ENCODE results near the gene ADAM23.

Gene ADAM23

DNA sequence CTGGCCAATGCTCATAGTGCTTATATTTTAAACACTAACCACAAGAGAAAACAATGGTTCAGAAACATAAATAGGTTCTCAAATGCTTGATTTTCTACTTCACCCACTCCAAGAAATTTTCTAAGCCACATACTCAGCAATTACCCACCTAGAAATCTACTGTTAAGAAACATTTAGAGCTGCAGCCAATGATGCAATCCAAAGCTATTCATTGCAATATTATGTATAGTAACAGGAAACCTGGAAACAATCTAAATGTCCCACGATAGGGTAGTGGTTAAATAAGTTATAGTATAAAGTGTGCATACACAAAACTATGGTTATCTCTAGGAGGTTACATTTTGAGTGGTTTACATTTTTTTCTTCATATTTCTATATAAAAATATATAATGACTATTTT is 204.7 kb downstream of the ADAM23 start:
- H3K9me2 ChIP-seq (replicated peaks; ENCODE audit: control insufficient read depth, low read length) = no peaks in the 10 kb centered on the region
- H3K9me3 ChIP-seq (ENCODE audit: control insufficient read depth, insufficient read depth, low read length) = no peaks in the 10 kb centered on the region
- H4K20me1 ChIP-seq (ENCODE audit: control insufficient read depth, insufficient read depth, low read depth, low read length) = no peaks in the 10 kb centered on the region
- no peaks in the 10 kb centered on the region for H3K4me1 ChIP-seq (ENCODE audit: control insufficient read depth, low read length)
- no peak overlapping the region for H3K4me3 ChIP-seq (ENCODE audit: low read length)
- H3K27me3 ChIP-seq (ENCODE audit: control insufficient read depth, low read length) = no peaks in the 10 kb centered on the region
- no peaks in the 10 kb centered on the region for H3F3A ChIP-seq (ENCODE audit: control insufficient read depth, insufficient read depth)
- TF ChIP-seq, protein P1, sequence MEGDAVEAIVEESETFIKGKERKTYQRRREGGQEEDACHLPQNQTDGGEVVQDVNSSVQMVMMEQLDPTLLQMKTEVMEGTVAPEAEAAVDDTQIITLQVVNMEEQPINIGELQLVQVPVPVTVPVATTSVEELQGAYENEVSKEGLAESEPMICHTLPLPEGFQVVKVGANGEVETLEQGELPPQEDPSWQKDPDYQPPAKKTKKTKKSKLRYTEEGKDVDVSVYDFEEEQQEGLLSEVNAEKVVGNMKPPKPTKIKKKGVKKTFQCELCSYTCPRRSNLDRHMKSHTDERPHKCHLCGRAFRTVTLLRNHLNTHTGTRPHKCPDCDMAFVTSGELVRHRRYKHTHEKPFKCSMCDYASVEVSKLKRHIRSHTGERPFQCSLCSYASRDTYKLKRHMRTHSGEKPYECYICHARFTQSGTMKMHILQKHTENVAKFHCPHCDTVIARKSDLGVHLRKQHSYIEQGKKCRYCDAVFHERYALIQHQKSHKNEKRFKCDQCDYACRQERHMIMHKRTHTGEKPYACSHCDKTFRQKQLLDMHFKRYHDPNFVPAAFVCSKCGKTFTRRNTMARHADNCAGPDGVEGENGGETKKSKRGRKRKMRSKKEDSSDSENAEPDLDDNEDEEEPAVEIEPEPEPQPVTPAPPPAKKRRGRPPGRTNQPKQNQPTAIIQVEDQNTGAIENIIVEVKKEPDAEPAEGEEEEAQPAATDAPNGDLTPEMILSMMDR (IDR thresholded peaks at IDR 0.05; ENCODE audit: low read depth, low read length, poor library complexity, severe bottlenecking) = no peak
- no peak for TF ChIP-seq EZH2phosphoT487 (IDR thresholded peaks at IDR 0.05; ENCODE audit: borderline replicate concordance, low read length)
- no peak overlapping the region for H3K27ac ChIP-seq (ENCODE audit: low read depth, low read length)
- H3K36me3 ChIP-seq (ENCODE audit: control insufficient read depth, low read length) = no peaks in the 10 kb centered on the region
- H3K79me2 ChIP-seq (ENCODE audit: control insufficient read depth, low read length) = no peaks in the 10 kb centered on the region
- H3K4me2 ChIP-seq (ENCODE audit: low read length) = no peak overlapping the region

DNA sequence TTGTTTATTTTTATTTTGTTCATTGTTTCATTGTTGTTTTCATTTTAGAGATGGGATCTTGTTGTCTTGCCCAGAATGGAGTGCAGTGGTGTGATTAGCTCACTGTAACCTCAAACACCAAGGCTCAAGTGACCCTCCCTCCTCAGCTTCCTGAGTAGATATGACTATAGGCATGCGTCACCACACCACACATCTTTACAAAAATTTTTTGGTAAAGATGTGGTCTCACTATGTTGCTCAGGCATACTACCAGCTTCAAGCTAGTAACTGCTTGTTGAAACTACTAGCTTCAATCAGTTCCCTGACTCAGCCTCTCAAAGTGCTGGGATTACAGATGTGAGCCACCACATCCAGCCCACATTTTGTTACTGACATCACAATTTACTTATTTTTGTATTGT is 213.8 kb downstream of the ADAM23 start:
- Histone ChIP-seq H3K27ac (ENCODE audit: low read depth, low read length) (no peak overlapping the region), H3K79me2 (ENCODE audit: control insufficient read depth, low read length) (no peaks in the 10 kb centered on the region), H4K20me1 (ENCODE audit: control insufficient read depth, insufficient read depth, low read depth, low read length) (no peaks in the 10 kb centered on the region), H3K36me3 (ENCODE audit: control insufficient read depth, low read length) (no peaks in the 10 kb centered on the region), H3K9me2 (replicated peaks; ENCODE audit: control insufficient read depth, low read length) (no peaks in the 10 kb centered on the region), H3K27me3 (ENCODE audit: control insufficient read depth, low read length) (no peaks in the 10 kb centered on the region), H3K9me3 (ENCODE audit: control insufficient read depth, insufficient read depth, low read length) (no peaks in the 10 kb centered on the region), H3F3A (ENCODE audit: control insufficient read depth, insufficient read depth) (no peaks in the 10 kb centered on the region), H3K4me1 (ENCODE audit: control insufficient read depth, low read length) (no peaks in the 10 kb centered on the region), H3K4me2 (ENCODE audit: low read length) (no peak overlapping the region), H3K4me3 (ENCODE audit: low read length) (no peak overlapping the region)
- TF ChIP-seq, protein P1 (IDR thresholded peaks at IDR 0.05; ENCODE audit: low read depth, low read length, poor library complexity, severe bottlenecking) = no peak
- TF ChIP-seq EZH2phosphoT487 (IDR thresholded peaks at IDR 0.05; ENCODE audit: borderline replicate concordance, low read length) = no peak

DNA sequence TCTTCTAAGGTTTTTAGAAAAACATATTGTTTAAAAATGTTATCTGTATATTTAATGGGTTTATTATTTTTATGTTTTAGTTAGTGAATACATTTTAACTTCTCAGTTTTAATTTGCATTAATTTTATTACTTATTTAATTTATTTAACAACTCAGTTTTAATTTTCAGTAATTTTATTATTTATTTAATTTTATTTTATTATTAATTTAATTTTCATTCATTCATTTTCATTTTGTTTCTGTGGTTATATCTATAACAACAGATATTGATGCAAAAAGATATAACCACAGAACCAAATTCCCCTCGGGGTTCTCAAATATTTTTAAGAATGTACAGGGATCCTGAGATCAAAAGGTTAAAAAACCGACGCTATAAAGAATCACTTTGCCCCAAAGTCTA is 221.9 kb downstream of the ADAM23 start:
- Histone ChIP-seq H3K79me2 (ENCODE audit: control insufficient read depth, low read length) (no peaks in the 10 kb centered on the region), H4K20me1 (ENCODE audit: control insufficient read depth, insufficient read depth, low read depth, low read length) (no peaks in the 10 kb centered on the region), H3K4me3 (ENCODE audit: low read length) (no peak overlapping the region), H3K27me3 (ENCODE audit: control insufficient read depth, low read length) (no peaks in the 10 kb centered on the region; the same call in 1 of the 2 replicates), H3K9me3 (ENCODE audit: control insufficient read depth, insufficient read depth, low read length) (no peaks in the 10 kb centered on the region), H3K4me2 (ENCODE audit: low read length) (no peak overlapping the region), H3K4me1 (ENCODE audit: control insufficient read depth, low read length) (no peaks in the 10 kb centered on the region), H3K9me2 (replicated peaks; ENCODE audit: control insufficient read depth, low read length) (no peaks in the 10 kb centered on the region), H3K27ac (ENCODE audit: low read depth, low read length) (no peak overlapping the region), H3F3A (ENCODE audit: control insufficient read depth, insufficient read depth) (no peaks in the 10 kb centered on the region), H3K36me3 (ENCODE audit: control insufficient read depth, low read length) (no peaks in the 10 kb centered on the region)
- TF ChIP-seq, protein P1 (IDR thresholded peaks at IDR 0.05; ENCODE audit: low read depth, low read length, poor library complexity, severe bottlenecking) = no peak
- no peak for TF ChIP-seq EZH2phosphoT487 (IDR thresholded peaks at IDR 0.05; ENCODE audit: borderline replicate concordance, low read length)
